GM18867 (cell line): ENCODE data around the gene DNAJC16.

ENCODE experiments used
- ATAC-seq: cut with Tn5 transposase; IDR thresholded peaks from one replicate; pipeline ENCODE4 v1.9.1; 2021; ENCODE audit warnings: mild to moderate bottlenecking, moderate library complexity; ENCODE audit not compliant: unreplicated experiment

Gene DNAJC16

DNA sequence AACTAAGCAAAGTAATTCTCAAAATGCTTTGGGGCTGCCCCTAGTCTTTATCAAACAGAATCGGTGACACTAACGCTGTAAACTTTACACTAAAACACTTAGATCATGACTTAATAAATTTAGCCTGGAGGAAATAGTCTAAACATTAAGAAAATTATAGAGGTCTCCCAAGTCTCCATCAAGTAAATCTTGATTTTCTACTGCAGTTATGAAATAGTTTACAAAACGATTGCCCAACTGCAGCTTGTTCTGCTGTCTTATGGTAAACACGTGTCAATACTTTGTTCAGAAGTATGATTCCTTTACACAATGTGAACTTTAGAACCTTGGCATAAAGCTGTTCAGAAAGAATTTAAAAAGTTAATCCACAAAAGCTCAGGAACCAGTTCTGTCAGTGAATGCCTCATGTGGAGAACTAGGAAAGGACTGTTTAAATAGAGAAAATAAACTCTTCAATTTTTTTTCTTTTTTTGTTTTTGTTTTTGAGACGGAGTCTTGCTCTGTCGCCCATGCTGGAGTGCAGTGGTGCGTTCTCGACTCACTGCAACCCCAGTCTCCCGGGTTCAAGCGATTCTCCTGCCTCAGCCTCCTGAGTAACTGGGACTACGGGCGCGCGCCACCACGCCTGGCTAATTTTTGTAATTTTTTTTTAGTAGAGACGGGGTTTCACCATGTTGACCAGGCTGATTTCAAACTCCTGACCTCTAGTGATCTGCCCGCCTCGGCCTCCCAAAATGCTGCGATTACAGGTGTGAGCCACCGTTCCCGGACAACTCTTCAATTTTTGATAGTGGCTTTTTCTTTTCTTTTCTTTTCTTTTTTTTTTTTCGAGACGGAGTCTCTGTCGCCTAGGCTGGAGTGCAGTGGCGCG, 92.2 kb downstream of the DNAJC16 start:
- ATAC-seq = no peak

DNA sequence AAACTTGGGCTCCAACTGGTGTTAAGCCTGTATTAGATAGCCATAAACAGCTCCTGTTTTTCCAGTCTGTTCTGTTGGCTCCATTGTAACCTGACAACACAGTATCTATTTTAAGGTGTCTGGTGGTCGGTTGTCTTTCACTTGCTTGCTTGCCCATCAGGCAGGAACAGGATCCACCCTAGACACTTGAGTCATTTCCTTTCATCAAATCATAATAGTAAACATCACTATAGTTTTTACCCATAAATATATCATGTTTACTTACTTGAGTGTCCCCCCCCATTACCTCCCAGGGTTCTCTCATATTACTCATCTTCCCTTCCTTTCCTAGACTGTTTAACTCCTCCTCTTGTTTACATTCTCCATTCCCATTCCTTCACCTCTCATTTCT, 93.5 kb downstream of the DNAJC16 start:
- ATAC-seq = no peak

DNA sequence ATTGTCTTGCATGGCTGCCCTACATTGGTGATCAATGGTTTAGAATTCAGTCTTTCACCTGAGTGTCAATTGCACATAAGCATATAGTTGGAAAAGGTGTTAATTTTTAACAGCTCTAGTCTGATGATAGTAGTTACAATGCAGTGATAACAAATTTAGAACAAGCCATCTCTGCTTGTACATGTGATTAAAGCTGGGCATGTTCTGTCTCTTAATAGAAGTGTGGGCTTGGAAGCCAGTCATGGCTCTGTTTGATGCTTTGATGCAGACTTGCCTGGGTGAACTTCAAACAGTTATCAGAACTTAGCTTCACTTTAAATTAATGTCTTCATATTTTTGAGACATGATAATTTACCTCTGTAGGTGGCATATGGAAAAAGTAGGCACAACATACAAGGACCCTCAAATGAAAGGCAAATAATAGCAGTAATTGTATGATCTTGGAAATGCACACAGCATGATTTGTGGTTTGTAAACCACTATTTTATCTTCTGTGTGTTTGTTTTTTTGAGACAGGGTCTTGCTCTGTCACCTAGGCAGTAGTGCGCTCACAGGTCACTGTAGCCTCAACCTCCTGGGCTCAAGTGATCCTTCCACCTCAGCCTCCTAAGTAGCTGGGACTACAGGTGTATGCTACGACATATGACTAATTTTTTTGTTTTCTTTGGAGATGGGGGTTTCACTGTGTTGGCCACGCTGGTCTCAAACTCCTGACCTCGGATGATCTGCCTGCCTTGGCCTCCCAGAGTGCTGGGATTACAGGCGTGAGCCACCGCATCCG, 94.4 kb downstream of the DNAJC16 start:
- ATAC-seq = no peak

DNA sequence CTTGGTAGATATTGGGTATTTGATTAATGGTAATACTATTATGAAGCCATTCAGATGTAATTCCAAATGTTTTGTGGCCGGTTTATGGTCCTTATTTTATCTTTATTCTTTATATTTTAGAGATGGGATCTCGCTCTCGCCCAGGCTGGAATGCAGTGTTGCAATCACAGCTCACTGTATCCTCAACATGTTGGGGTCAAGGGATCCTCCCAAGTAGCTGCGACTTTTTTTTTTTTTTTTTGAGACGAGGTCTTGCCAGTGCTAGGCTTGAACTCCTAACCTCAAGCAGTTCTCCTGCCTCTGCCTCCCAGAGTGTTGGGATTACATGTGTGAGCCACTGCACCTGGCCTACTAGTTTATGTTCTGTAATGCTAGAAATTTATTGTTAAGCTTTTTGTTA, 95.3 kb downstream of the DNAJC16 start:
- no peak for ATAC-seq

DNA sequence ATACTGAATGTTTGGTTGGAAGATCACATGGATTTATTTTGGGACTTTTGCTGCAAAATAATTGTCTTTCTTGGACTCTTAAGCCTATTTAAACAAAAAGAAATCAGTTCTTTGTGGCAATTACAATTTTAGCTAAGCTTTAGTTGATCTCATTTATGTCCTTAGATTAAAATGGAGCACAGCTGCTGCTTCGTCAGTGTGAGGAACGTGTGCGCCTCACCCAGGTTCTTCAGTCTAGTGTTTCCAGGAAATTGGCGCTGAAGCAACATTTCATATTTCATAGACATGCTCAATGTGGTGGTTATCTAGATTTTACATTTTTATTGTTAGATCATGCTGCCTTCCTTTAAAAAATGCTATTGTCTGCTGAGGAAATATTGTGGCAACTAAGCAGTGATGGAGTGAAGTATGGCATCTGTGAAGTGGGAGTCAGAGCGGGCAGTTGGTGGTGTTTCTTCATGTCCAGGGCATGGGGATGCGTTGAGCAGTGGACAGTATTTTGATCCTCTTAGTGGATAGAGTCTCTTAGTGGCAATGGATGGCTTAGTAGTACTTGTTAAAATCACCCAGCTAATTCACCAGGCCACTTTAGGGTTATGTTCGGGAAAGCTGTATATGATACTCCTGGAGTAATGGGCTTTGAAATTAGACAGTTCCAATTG, 96.2 kb downstream of the DNAJC16 start:
- no peak for ATAC-seq

DNA sequence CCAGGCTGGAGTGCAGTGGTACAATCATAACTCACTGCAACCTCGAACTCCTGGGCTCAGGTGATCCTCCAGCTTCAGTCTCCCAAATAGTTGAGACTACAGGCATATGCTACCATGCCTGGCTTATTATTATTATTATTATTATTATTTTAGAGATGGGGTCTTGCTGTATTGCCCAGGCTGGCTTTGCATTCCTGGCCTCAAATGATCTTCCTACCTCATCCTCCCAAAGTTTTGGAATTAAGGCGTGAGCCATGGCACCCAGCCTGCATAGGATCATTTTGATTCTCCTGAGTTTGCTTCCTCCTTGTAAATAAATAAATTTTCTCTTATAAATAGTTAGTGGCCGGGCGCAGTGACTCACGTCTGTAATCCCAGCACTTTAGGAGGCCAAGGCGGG, 96.8 kb downstream of the DNAJC16 start:
- no peak for ATAC-seq

DNA sequence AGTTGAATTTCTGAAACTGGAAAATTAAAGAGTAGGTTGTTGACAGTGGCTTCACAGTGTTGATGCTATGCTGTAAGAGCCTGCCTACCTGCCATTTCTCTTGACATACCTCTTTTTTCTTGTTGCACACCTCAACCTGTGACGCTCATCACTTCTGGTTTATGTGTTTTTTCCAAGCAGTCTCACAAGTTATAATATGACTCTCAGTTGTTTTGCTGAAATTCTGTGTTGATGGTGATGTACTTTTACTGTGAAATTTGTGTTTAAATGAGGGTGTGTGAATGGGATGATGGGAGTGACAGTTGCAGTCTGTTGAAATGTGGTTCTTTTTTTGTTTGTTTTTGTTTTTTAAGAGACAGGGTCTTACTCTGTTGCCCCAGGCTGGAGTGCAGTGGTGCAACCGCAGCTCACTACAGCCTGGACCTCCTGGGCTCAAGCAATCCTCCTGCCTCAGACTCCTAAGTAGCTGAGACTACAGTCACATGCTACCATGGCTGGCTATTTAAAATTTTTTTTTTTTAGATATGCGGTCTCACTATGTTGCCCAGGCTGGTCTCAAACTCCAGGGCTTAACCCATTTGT, 97.6 kb downstream of the DNAJC16 start:
- no peak for ATAC-seq

DNA sequence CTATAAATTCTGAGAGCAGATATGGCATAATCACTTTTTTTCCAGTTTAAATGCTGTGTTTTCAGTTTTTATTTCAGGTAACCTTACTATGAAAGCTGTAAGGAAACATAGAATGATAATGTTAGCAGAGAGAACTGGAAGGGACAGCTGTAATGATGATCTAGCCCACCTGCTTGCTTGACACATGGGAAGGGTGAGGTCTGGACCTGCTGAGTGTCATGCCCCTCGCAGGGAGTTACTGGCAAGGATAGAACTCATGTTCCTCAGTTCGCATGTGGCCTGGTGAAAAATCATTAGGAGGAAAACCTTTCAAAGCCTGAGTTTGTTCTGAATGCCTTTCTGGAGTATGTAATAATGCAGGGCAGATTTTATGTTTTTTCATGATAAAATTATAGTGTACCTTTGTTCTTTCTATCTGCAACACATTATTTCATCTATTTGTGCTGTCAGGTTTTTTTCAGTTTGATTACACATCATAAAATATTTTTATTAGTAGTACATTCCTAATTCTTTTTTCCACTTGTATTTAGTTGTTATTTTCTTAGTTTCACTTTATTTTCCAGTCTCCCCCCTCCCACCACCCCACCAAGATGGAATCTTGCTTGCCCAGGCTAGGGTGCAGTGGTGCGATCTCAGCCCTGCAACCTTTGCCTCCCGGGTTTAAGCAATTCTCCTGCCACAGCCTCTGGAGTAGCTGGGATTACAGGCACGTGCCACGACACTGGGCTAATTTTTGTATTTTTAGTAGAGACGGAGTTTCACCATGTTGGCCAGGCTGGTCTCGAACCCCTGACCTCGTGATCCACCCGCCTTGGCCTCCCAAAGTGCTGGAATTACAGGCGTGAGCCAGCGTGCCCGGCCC, 98.6 kb downstream of the DNAJC16 start:
- ATAC-seq = no peak
